Activated naive CD8-positive, alpha-beta T cell treated with anti-CD3 and anti-CD28 coated beads, Interleukin-2, amount 10 ng/mL, durations not matched to agents 7 days and 5 days (primary cell): ENCODE results near the gene PCDH12. TPM values are rescaled to one million over a fixed set of nuclear protein-coding genes. Genes with fewer than 3 reads are reported as not detected.
"Not testable (repeated sequence)": the region's sequence is repeated elsewhere in the genome, so short reads cannot be mapped to it uniquely, and the experiment has no call there.

ENCODE experiments used
- ATAC-seq: fragments of 150-1000 bp; cut with Tn5 transposase; one replicate; pipeline ENCODE4 v1.10.0; 2021; ENCODE audit warnings: low read depth, moderate library complexity
- POLR2A ChIA-PET: fragments of 350-600 bp; sonication (Branson Sonifier 250); formaldehyde crosslinking; loops from one replicate; lab custom pipeline; 2021; ENCODE audit warnings: antibody characterized with exemption; lab: Charles Lee
- DNase-seq: peaks from one replicate; pipeline ENCODE4 v3.0.0; 2021
- H3K27ac Mint-ChIP-seq: one replicate; pipeline ENCODE4 v1.8.0; 2022; ENCODE audit warnings: mild to moderate bottlenecking, mixed read lengths
- H3K27me3 Mint-ChIP-seq: one replicate; pipeline ENCODE4 v1.8.0; 2022; ENCODE audit warnings: mild to moderate bottlenecking, moderate library complexity, mixed read lengths
- H3K36me3 Mint-ChIP-seq: one replicate; pipeline ENCODE4 v1.8.0; 2021; ENCODE audit warnings: mild to moderate bottlenecking, mixed read lengths
- H3K4me1 Mint-ChIP-seq: one replicate; pipeline ENCODE4 v1.8.0; 2021; ENCODE audit warnings: mixed read lengths
- H3K4me3 Mint-ChIP-seq: one replicate; pipeline ENCODE4 v1.8.0; 2022; ENCODE audit warnings: mild to moderate bottlenecking, moderate library complexity, mixed read lengths
- H3K9me3 Mint-ChIP-seq: one replicate; pipeline ENCODE4 v1.8.0; 2021; ENCODE audit warnings: mixed read lengths
- total RNA-seq, 2 experiments: library from RNA; stranded (reverse); gene quantifications; one replicate each; pipeline ENCODE4 v1.2.3, GENCODE V29; 2021

Gene PCDH12
- total RNA-seq, 2 experiments from 2014 or later, result 0.09 to 0.14 TPM

GRCh38 chr5:141923448-141924313 lies 34.3 kb downstream of the PCDH12 start, which contains the start of gene DELE1:
Gene DELE1 (plus strand): TSS chr5:141923871. CDS start chr5:141923942, 71 bp downstream.
- H3K27ac Mint-ChIP-seq, result peak within 1 kb of the TSS; percentile 92
- H3K4me1 Mint-ChIP-seq, result peaks cover 12% of the 10 kb centered on the region
- H3K27me3 Mint-ChIP-seq, result no peaks in the 10 kb centered on the region
- POLR2A ChIA-PET, result interaction anchor here (1.0 to 3.2 kb wide), 12 partner anchors 9 to 287 kb away, joined by 3 to 34 read pairs (median 4); partner anchors contain the start of genes FCHSD1, PCDH12, RELL2 and RNF14
- peak; percentile 91 for DNase-seq
- no peaks in the 10 kb centered on the region for H3K9me3 Mint-ChIP-seq
- peaks cover 12% of the 10 kb centered on the region for H3K36me3 Mint-ChIP-seq
- ATAC-seq, result peak; percentile 98
- H3K4me3 Mint-ChIP-seq, result peak within 1 kb of the TSS; percentile 94

- H3K4me1 Mint-ChIP-seq, result peaks cover 12% of the 10 kb centered on the region
- peak; percentile 4 for ATAC-seq
These were observed 35.1 kb downstream of the PCDH12 start for GRCh38 chr5:141922827-141923447.

GRCh38 chr5:141920771-141921170 lies 37.2 kb downstream of the PCDH12 start:
- POLR2A ChIA-PET, result interaction anchor here (1.6 kb wide), 1 partner anchor 48 kb away, joined by 4 read pairs; the partner anchor contains the start of gene RNF14
- DNase-seq (no peak), ATAC-seq (no peak)
- Mint-ChIP-seq H3K9me3 (no peaks in the 10 kb centered on the region), H3K4me1 (peaks cover 5% of the 10 kb centered on the region), H3K36me3 (peaks cover 8% of the 10 kb centered on the region), H3K27me3 (peaks cover 6% of the 10 kb centered on the region), H3K4me3 (no peak overlapping the region), H3K27ac (no peak overlapping the region)

More at GRCh38 chr5:141922827-141923447, 35.1 kb downstream of the PCDH12 start:
- H3K36me3 Mint-ChIP-seq, H3K27me3 Mint-ChIP-seq, H3K9me3 Mint-ChIP-seq, DNase-seq: not testable (repeated sequence)
- POLR2A ChIA-PET, result interaction anchor here (0.5 to 3.2 kb wide), 14 partner anchors 9 to 499 kb away, joined by 3 to 34 read pairs (median 4); partner anchors contain the start of genes FCHSD1, PCDH12, RELL2 and RNF14
- peak overlapping the region; percentile 92 for H3K27ac Mint-ChIP-seq
- peak overlapping the region; percentile 94 for H3K4me3 Mint-ChIP-seq

- H3K36me3 Mint-ChIP-seq, result peaks cover 2% of the 10 kb centered on the region
- no peak for ATAC-seq
- DNase-seq, result no peak
- H3K4me3 Mint-ChIP-seq, result no peak overlapping the region
- H3K27me3 Mint-ChIP-seq, result peaks cover 16% of the 10 kb centered on the region
- peak overlapping the region; percentile 26 for H3K27ac Mint-ChIP-seq
- no peaks in the 10 kb centered on the region for H3K9me3 Mint-ChIP-seq
- H3K4me1 Mint-ChIP-seq, result peaks cover 8% of the 10 kb centered on the region
- POLR2A ChIA-PET, result interaction anchor here (1.6 kb wide), 1 partner anchor 49 kb away, joined by 4 read pairs; the partner anchor contains the start of gene RNF14
These were observed 38.5 kb downstream of the PCDH12 start for GRCh38 chr5:141919218-141920119.

- Mint-ChIP-seq H3K4me1 (peaks cover 10% of the 10 kb centered on the region), H3K27ac (no peak overlapping the region), H3K9me3 (no peaks in the 10 kb centered on the region), H3K36me3 (no peaks in the 10 kb centered on the region), H3K27me3 (peaks cover 27% of the 10 kb centered on the region), H3K4me3 (no peak overlapping the region)
- ATAC-seq (no peak), DNase-seq (no peak)
- POLR2A ChIA-PET, result no interaction called here
These were observed 40.2 kb downstream of the PCDH12 start for GRCh38 chr5:141917760-141918159.

- Mint-ChIP-seq H3K4me3 (no peak overlapping the region), H3K9me3 (no peaks in the 10 kb centered on the region), H3K27ac (no peak overlapping the region), H3K27me3 (peaks cover 33% of the 10 kb centered on the region), H3K4me1 (peaks cover 9% of the 10 kb centered on the region), H3K36me3 (no peaks in the 10 kb centered on the region)
- ATAC-seq (no peak), DNase-seq (no peak)
- POLR2A ChIA-PET, result no interaction called here
These were observed 41.5 kb downstream of the PCDH12 start for GRCh38 chr5:141916522-141916921.

GRCh38 chr5:141915881-141916336 lies 42.1 kb downstream of the PCDH12 start:
- POLR2A ChIA-PET, result no interaction called here
- no peak overlapping the region for H3K27ac Mint-ChIP-seq
- no peak overlapping the region for H3K4me3 Mint-ChIP-seq
- H3K27me3 Mint-ChIP-seq, result peaks cover 33% of the 10 kb centered on the region
- DNase-seq (no peak), ATAC-seq (no peak)
- peaks cover 9% of the 10 kb centered on the region for H3K4me1 Mint-ChIP-seq
- H3K36me3 Mint-ChIP-seq, result no peaks in the 10 kb centered on the region
- H3K9me3 Mint-ChIP-seq, result no peaks in the 10 kb centered on the region

- peaks cover 35% of the 10 kb centered on the region for H3K27me3 Mint-ChIP-seq
- peaks cover 9% of the 10 kb centered on the region for H3K4me1 Mint-ChIP-seq
- POLR2A ChIA-PET, result interaction anchor here (1.4 kb wide), 1 partner anchor 8 kb away, joined by 12 read pairs; the partner anchor contains the start of gene DELE1
- DNase-seq, result no peak
- no peak for ATAC-seq
- H3K9me3 Mint-ChIP-seq, result no peaks in the 10 kb centered on the region
- H3K27ac Mint-ChIP-seq, result no peak overlapping the region
- H3K36me3 Mint-ChIP-seq, result no peaks in the 10 kb centered on the region
- peak overlapping the region; percentile 30 for H3K4me3 Mint-ChIP-seq
These were observed 43.2 kb downstream of the PCDH12 start for GRCh38 chr5:141914797-141915196.

GRCh38 chr5:141914199-141914743 lies 43.7 kb downstream of the PCDH12 start:
- H3K4me3 Mint-ChIP-seq, result peak overlapping the region; percentile 57
- POLR2A ChIA-PET, result interaction anchor here (1.4 kb wide), 1 partner anchor 9 kb away, joined by 12 read pairs; the partner anchor contains the start of gene DELE1
- no peaks in the 10 kb centered on the region for H3K36me3 Mint-ChIP-seq
- DNase-seq (peak; percentile 47), ATAC-seq (peak; percentile 74)
- H3K4me1 Mint-ChIP-seq, result peaks cover 9% of the 10 kb centered on the region
- H3K9me3 Mint-ChIP-seq, result peaks cover under 1% of the 10 kb centered on the region
- H3K27ac Mint-ChIP-seq, result no peak overlapping the region
- peaks cover 37% of the 10 kb centered on the region for H3K27me3 Mint-ChIP-seq

- H3K36me3 Mint-ChIP-seq, result no peaks in the 10 kb centered on the region
These were observed 44.3 kb downstream of the PCDH12 start for GRCh38 chr5:141913560-141914198.

GRCh38 chr5:141910271-141910673 lies 47.7 kb downstream of the PCDH12 start:
- no peak overlapping the region for H3K27ac Mint-ChIP-seq

More at GRCh38 chr5:141913560-141914198, 44.3 kb downstream of the PCDH12 start:
- peaks cover 38% of the 10 kb centered on the region for H3K27me3 Mint-ChIP-seq
- H3K9me3 Mint-ChIP-seq, result peaks cover 2% of the 10 kb centered on the region
- peak overlapping the region; percentile 57 for H3K4me3 Mint-ChIP-seq
- H3K4me1 Mint-ChIP-seq, result peaks cover 9% of the 10 kb centered on the region
- H3K27ac Mint-ChIP-seq, result no peak overlapping the region
- ATAC-seq, result no peak
- no peak for DNase-seq
- POLR2A ChIA-PET, result interaction anchor here (1.0 to 1.4 kb wide), 2 partner anchors 9 to 10 kb away, joined by 3 to 12 read pairs; partner anchors contain the start of gene DELE1

GRCh38 chr5:141909212-141909611 lies 48.8 kb downstream of the PCDH12 start:
- Mint-ChIP-seq H3K4me1 (peaks cover 6% of the 10 kb centered on the region), H3K27me3 (peaks cover 27% of the 10 kb centered on the region), H3K27ac (no peak overlapping the region), H3K9me3 (peaks cover 2% of the 10 kb centered on the region), H3K36me3 (no peaks in the 10 kb centered on the region), H3K4me3 (no peak overlapping the region)
- DNase-seq, result no peak
- POLR2A ChIA-PET, result no interaction called here
- ATAC-seq, result no peak

More at GRCh38 chr5:141910271-141910673, 47.7 kb downstream of the PCDH12 start:
- no peak for ATAC-seq
- H3K4me3 Mint-ChIP-seq, result no peak overlapping the region
- DNase-seq, result no peak
- peaks cover 2% of the 10 kb centered on the region for H3K9me3 Mint-ChIP-seq
- POLR2A ChIA-PET, result no interaction called here
- peaks cover 9% of the 10 kb centered on the region for H3K4me1 Mint-ChIP-seq
- peaks cover 33% of the 10 kb centered on the region for H3K27me3 Mint-ChIP-seq
- H3K36me3 Mint-ChIP-seq, result no peaks in the 10 kb centered on the region
